T-cell (primary cell): ENCODE results near the gene DUSP22. TPM values are rescaled to one million over a fixed set of nuclear protein-coding genes. Genes with fewer than 3 reads are reported as not detected.

ENCODE experiments used
- ATAC-seq, 4 experiments: fragments of 200-7000 bp in 3 of 4; fragments of 150-1000 bp in 1 of 4; cut with Tn5 transposase; replicated peaks in 1 of 4; 1 replicate in 3 of 4; 2 replicates in 1 of 4; pipeline ENCODE4 v1.10.0; 2021; ENCODE audit warnings: moderate library complexity in 3 of 4, mild to moderate bottlenecking in 2 of 4, moderate number of reproducible peaks in 1 of 4
- CTCF ChIA-PET, 2 donors: fragments of 300-600 bp; sonication (Branson Sonifier 250); formaldehyde crosslinking; loops; one replicate each; lab custom pipeline; 2022; ENCODE audit warnings: antibody characterized with exemption in 2 of 2; lab: Charles Lee
- POLR2A ChIA-PET, 2 donors: fragments of 300-600 bp; sonication (Branson Sonifier 250); formaldehyde crosslinking; loops; one replicate each; lab custom pipeline; 2022; ENCODE audit warnings: antibody characterized with exemption in 2 of 2; lab: Charles Lee
- DNase-seq, 35 experiments: peaks; one replicate each; pipeline versions ENCODE4 v3.0.0 to v3.0.0-alpha.2; 2013 to 2023
- H3K27ac ChIP-seq: one replicate; pipeline ENCODE4 v1.5.1; 2013; ENCODE audit warnings: low read length
- H3K27me3 ChIP-seq, 2 experiments: replicated peaks in 1 of 2; 1 replicate in 1 of 2; 2 replicates in 1 of 2; pipeline versions ENCODE4 v1.6.1 to v1.7.0; 2013; ENCODE audit warnings: low read length in 1 of 2, mixed read lengths in 1 of 2; ENCODE audit not compliant: control insufficient read depth in 2 of 2, insufficient read depth in 2 of 2; ENCODE audit errors: extremely low read depth in 1 of 2
- H3K36me3 ChIP-seq, 2 donors: 1 replicate in 1 of 2; 2 replicates in 1 of 2; pipeline versions ENCODE4 v1.6.1 to v1.7.0; 2013; ENCODE audit warnings: low read length in 1 of 2; ENCODE audit not compliant: control insufficient read depth in 2 of 2, insufficient read depth in 1 of 2; ENCODE audit errors: extremely low read depth in 1 of 2
- H3K4me1 ChIP-seq, 2 experiments: 1 replicate in 1 of 2; 2 replicates in 1 of 2; pipeline versions ENCODE4 v1.6.1 to v1.7.0; 2013; ENCODE audit warnings: low read length in 2 of 2, mixed read lengths in 1 of 2; ENCODE audit not compliant: insufficient read depth in 2 of 2, control insufficient read depth in 1 of 2; ENCODE audit errors: extremely low read depth in 1 of 2
- H3K4me3 ChIP-seq, 2 donors: 1 replicate in 1 of 2; 2 replicates in 1 of 2; pipeline versions ENCODE4 v1.5.1 to v1.7.0; 2013; ENCODE audit warnings: mild to moderate bottlenecking in 2 of 2, low read length in 1 of 2, moderate library complexity in 1 of 2; ENCODE audit not compliant: control insufficient read depth in 1 of 2; ENCODE audit errors: extremely low read depth in 1 of 2
- H3K9me3 ChIP-seq: 2 replicates; pipeline ENCODE4 v1.7.0; 2013
- H3K27ac Mint-ChIP-seq, 2 donors: one replicate each; pipeline ENCODE4 v1.8.0; 2020 to 2021; ENCODE audit warnings: mild to moderate bottlenecking in 2 of 2, mixed read lengths in 2 of 2
- H3K27me3 Mint-ChIP-seq, 2 donors: one replicate each; pipeline ENCODE4 v1.8.0; 2021 to 2022; ENCODE audit warnings: mixed read lengths in 2 of 2
- H3K36me3 Mint-ChIP-seq: one replicate; pipeline ENCODE4 v1.8.0; 2021; ENCODE audit warnings: mixed read lengths
- H3K4me1 Mint-ChIP-seq, 3 donors: one replicate each; pipeline ENCODE4 v1.8.0; 2020 to 2022; ENCODE audit warnings: mixed read lengths in 3 of 3, mild to moderate bottlenecking in 1 of 3
- H3K4me3 Mint-ChIP-seq, 3 donors: one replicate each; pipeline ENCODE4 v1.8.0; 2020 to 2022; ENCODE audit warnings: mild to moderate bottlenecking in 3 of 3, mixed read lengths in 3 of 3, moderate library complexity in 3 of 3
- H3K9me3 Mint-ChIP-seq, 3 donors: one replicate each; pipeline ENCODE4 v1.8.0; 2020 to 2022; ENCODE audit warnings: mixed read lengths in 3 of 3
- WGBS: methylation state at CpG from one replicate; pipeline ENCODE4 v1.1.5; 2013; ENCODE audit warnings: missing lambda C conversion rate; ENCODE audit not compliant: insufficient coverage; 5-methylcytosine and 5-hydroxymethylcytosine counted together
- total RNA-seq, 35 experiments: library from RNA in 6 of 35; stranded (reverse) in 6 of 35; fragments of 120-200 nt in 1 of 35; gene quantifications; one replicate each; pipeline versions ENCODE4 v1.2.1 to v1.2.4 and lab custom pipeline; 2013 to 2026

The DUSP22 gene
- total RNA-seq, 5 donors from 2014 or later (not counting 1 experiment from before 2014, with no cell fraction given) = 32.0 to 52.4 (median 42.1) TPM

GRCh38 chr6:378958-379409, 86.7 kb downstream of the DUSP22 start:
- no peak overlapping the region for H3K27ac Mint-ChIP-seq
- ATAC-seq (no peak), DNase-seq (no peak)
- peaks cover 0 to 55% of the 10 kb centered on the region in 2 experiments for H3K27me3 ChIP-seq
- no peaks in the 10 kb centered on the region for H3K36me3 ChIP-seq
- H3K36me3 Mint-ChIP-seq = no peaks in the 10 kb centered on the region
- H3K27me3 Mint-ChIP-seq = peaks cover 22 to 43% of the 10 kb centered on the region in 2 donors
- no peak overlapping the region for H3K27ac ChIP-seq
- peaks cover 0 to 7% of the 10 kb centered on the region in 2 experiments for H3K4me1 ChIP-seq
- ChIA-PET POLR2A (no interaction called here), CTCF (no interaction called here)
- H3K4me1 Mint-ChIP-seq = peaks cover 7 to 12% (median 11%) of the 10 kb centered on the region in 3 donors
- H3K9me3 ChIP-seq = no peaks in the 10 kb centered on the region
- peaks cover 0 to 3% (median 0%) of the 10 kb centered on the region in 3 donors for H3K9me3 Mint-ChIP-seq
- 87% methylated on average over 11 of the region's 11 CpGs for WGBS
- no peak overlapping the region for H3K4me3 Mint-ChIP-seq
- no peak overlapping the region for H3K4me3 ChIP-seq

- no peak overlapping the region for H3K4me3 Mint-ChIP-seq
These were observed 87.3 kb downstream of the DUSP22 start for GRCh38 chr6:379410-380181.

GRCh38 chr6:380234-381218, 88.2 kb downstream of the DUSP22 start:
- ChIA-PET POLR2A (interaction anchor here in 1 of 2 donors (1.0 kb wide), 1 partner anchor 169 kb away, joined by 3 read pairs; no protein-coding TSS in a partner anchor), CTCF (no interaction called here)
- H3K27me3 ChIP-seq = peaks cover 0 to 60% of the 10 kb centered on the region in 2 experiments
- Mint-ChIP-seq H3K36me3 (no peaks in the 10 kb centered on the region), H3K9me3 (no peaks in the 10 kb centered on the region), H3K4me1 (peaks cover 7 to 12% (median 11%) of the 10 kb centered on the region in 3 donors), H3K27ac (no peak overlapping the region), H3K4me3 (no peak overlapping the region), H3K27me3 (peaks cover 21 to 39% of the 10 kb centered on the region in 2 donors)
- peaks cover 0 to 7% of the 10 kb centered on the region in 2 experiments for H3K4me1 ChIP-seq
- WGBS = 90% methylated on average over 26 of the region's 26 CpGs
- ATAC-seq (no peak), DNase-seq (no peak)
- no peaks in the 10 kb centered on the region for H3K36me3 ChIP-seq
- no peak overlapping the region for H3K4me3 ChIP-seq
- no peaks in the 10 kb centered on the region for H3K9me3 ChIP-seq
- no peak overlapping the region for H3K27ac ChIP-seq

More at GRCh38 chr6:379410-380181, 87.3 kb downstream of the DUSP22 start:
- WGBS = 74% methylated on average over 28 of the region's 28 CpGs
- Mint-ChIP-seq H3K36me3 (no peaks in the 10 kb centered on the region), H3K27me3 (peaks cover 21 to 42% of the 10 kb centered on the region in 2 donors), H3K9me3 (peaks cover 0 to 3% (median 0%) of the 10 kb centered on the region in 3 donors), H3K27ac (no peak overlapping the region), H3K4me1 (peaks cover 7 to 12% (median 11%) of the 10 kb centered on the region in 3 donors)
- Histone ChIP-seq H3K27ac (no peak overlapping the region), H3K4me3 (no peak overlapping the region), H3K36me3 (no peaks in the 10 kb centered on the region), H3K9me3 (no peaks in the 10 kb centered on the region), H3K27me3 (peaks cover 0 to 56% of the 10 kb centered on the region in 2 experiments), H3K4me1 (peaks cover 0 to 7% of the 10 kb centered on the region in 2 experiments)
- no peak for DNase-seq
- peak in 1 of 4 experiments; percentile 26 for ATAC-seq
- ChIA-PET CTCF (no interaction called here), POLR2A (no interaction called here)

GRCh38 chr6:381742-382461, 89.6 kb downstream of the DUSP22 start:
- 89% methylated on average over 17 of the region's 17 CpGs for WGBS
- Mint-ChIP-seq H3K4me3 (no peak overlapping the region), H3K27ac (no peak overlapping the region)

GRCh38 chr6:382883-383810, 90.9 kb downstream of the DUSP22 start:
- CTCF ChIA-PET = no interaction called here
- Histone ChIP-seq H3K27me3 (peaks cover 0 to 62% of the 10 kb centered on the region in 2 experiments), H3K9me3 (no peaks in the 10 kb centered on the region), H3K36me3 (no peaks in the 10 kb centered on the region), H3K4me1 (peaks cover 0 to 7% of the 10 kb centered on the region in 2 experiments), H3K4me3 (no peak overlapping the region), H3K27ac (no peak overlapping the region)
- peaks cover 12 to 37% of the 10 kb centered on the region in 2 donors for H3K27me3 Mint-ChIP-seq
- POLR2A ChIA-PET = no interaction called here
- H3K36me3 Mint-ChIP-seq = no peaks in the 10 kb centered on the region
- DNase-seq (no peak), ATAC-seq (no peak)
- H3K9me3 Mint-ChIP-seq = no peaks in the 10 kb centered on the region
- H3K4me1 Mint-ChIP-seq = peaks cover 3 to 7% (median 6%) of the 10 kb centered on the region in 3 donors
- no peak overlapping the region for H3K4me3 Mint-ChIP-seq
- WGBS = 91% methylated on average over 20 of the region's 22 CpGs
- H3K27ac Mint-ChIP-seq = peak overlapping the region in 1 of 2 donors; percentile 20

More at GRCh38 chr6:381742-382461, 89.6 kb downstream of the DUSP22 start:
- H3K4me3 ChIP-seq = no peak overlapping the region
- ChIA-PET POLR2A (interaction anchor here in 1 of 2 donors (1.0 kb wide), 1 partner anchor 168 kb away, joined by 3 read pairs; no protein-coding TSS in a partner anchor), CTCF (no interaction called here)
- Mint-ChIP-seq H3K4me1 (peaks cover 6 to 11% (median 9%) of the 10 kb centered on the region in 3 donors), H3K9me3 (no peaks in the 10 kb centered on the region), H3K27me3 (peaks cover 16 to 41% of the 10 kb centered on the region in 2 donors), H3K36me3 (no peaks in the 10 kb centered on the region)
- no peaks in the 10 kb centered on the region for H3K36me3 ChIP-seq
- H3K27me3 ChIP-seq = peaks cover 0 to 65% of the 10 kb centered on the region in 2 experiments
- no peaks in the 10 kb centered on the region for H3K9me3 ChIP-seq
- no peak overlapping the region for H3K27ac ChIP-seq
- H3K4me1 ChIP-seq = peaks cover 0 to 7% of the 10 kb centered on the region in 2 experiments
- DNase-seq = no peak
- no peak for ATAC-seq
